ENCODE measurements around the gene PSMB1. TPM values are rescaled to one million over a fixed set of nuclear protein-coding genes. Genes with fewer than 3 reads are reported as not detected.
"Not testable (repeated sequence)": the region's sequence is repeated elsewhere in the genome, so short reads cannot be mapped to it uniquely, and the experiment has no call there.

PSMB1 gene
- total and polyA plus RNA-seq, 2 experiments from 2014 or later, result 247 to 411 TPM

- Histone ChIP-seq H3K79me2 (ENCODE audit: insufficient read depth) (no peaks in the 10 kb centered on the region), H3K4me1 (ENCODE audit: insufficient read depth) (no peaks in the 10 kb centered on the region), H3K4me2 (ENCODE audit: unreplicated experiment) (no peak overlapping the region), H3F3A (ENCODE audit: insufficient read depth) (no peaks in the 10 kb centered on the region), H3K27ac (no peak overlapping the region), H4K20me1 (ENCODE audit: insufficient read depth) (no peaks in the 10 kb centered on the region), H3K36me3 (ENCODE audit: low read depth) (no peaks in the 10 kb centered on the region), H3K9me3 (ENCODE audit: low read depth) (no peaks in the 10 kb centered on the region), H3K4me3 (no peak overlapping the region), H2AFZ (no peak overlapping the region), H3K9ac (no peak overlapping the region), H3K27me3 (replicated peaks; ENCODE audit: insufficient read depth) (no peaks in the 10 kb centered on the region), H3K9me2 (ENCODE audit: insufficient read depth) (no peaks in the 10 kb centered on the region)
- TF ChIP-seq EZH2phosphoT487 (IDR thresholded peaks at IDR 0.05; ENCODE audit: insufficient read depth, low read depth), result no peak
- TF ChIP-seq EZH2 (IDR thresholded peaks at IDR 0.05; ENCODE audit: insufficient read depth, poor library complexity, severe bottlenecking), result no peak
- no peak for DNase-seq
- in situ Hi-C loops (cut with MboI), result no loop called here
- WGBS, 2 experiments (ENCODE audit: low coverage in 1 of 2, low lambda C conversion rate in 2 of 2, missing lambda C conversion rate in 2 of 2), result 78% methylated on average over 3 of the region's 3 CpGs
Observed at GRCh38 chr6:170509723-170510018, 43.4 kb downstream of the PSMB1 start.

- H3K4me1 ChIP-seq (ENCODE audit: insufficient read depth); H3K9me2 ChIP-seq (ENCODE audit: insufficient read depth); H3K27me3 ChIP-seq (replicated peaks; ENCODE audit: insufficient read depth); DNase-seq; H3K79me2 ChIP-seq (ENCODE audit: insufficient read depth); H3K4me3 ChIP-seq; H3K9me3 ChIP-seq (ENCODE audit: low read depth); H4K20me1 ChIP-seq (ENCODE audit: insufficient read depth); H3K4me2 ChIP-seq (ENCODE audit: unreplicated experiment); H2AFZ ChIP-seq; in situ Hi-C loops (cut with MboI); H3K36me3 ChIP-seq (ENCODE audit: low read depth); H3F3A ChIP-seq (ENCODE audit: insufficient read depth); H3K27ac ChIP-seq; H3K9ac ChIP-seq: not testable (repeated sequence)
- 34 to 42% methylated on average over 4 to 5 of the region's 5 CpGs for WGBS, 2 experiments (ENCODE audit: low coverage in 1 of 2, low lambda C conversion rate in 2 of 2, missing lambda C conversion rate in 2 of 2)
Observed at GRCh38 chr6:170508892-170509722, 44.0 kb downstream of the PSMB1 start.

- H3K4me2 ChIP-seq (ENCODE audit: unreplicated experiment); H3K4me3 ChIP-seq; H3K79me2 ChIP-seq (ENCODE audit: insufficient read depth); in situ Hi-C loops (cut with MboI); H4K20me1 ChIP-seq (ENCODE audit: insufficient read depth); H3K9me3 ChIP-seq (ENCODE audit: low read depth); DNase-seq; H3K4me1 ChIP-seq (ENCODE audit: insufficient read depth); H3K9ac ChIP-seq; H3K9me2 ChIP-seq (ENCODE audit: insufficient read depth); H2AFZ ChIP-seq; H3K27ac ChIP-seq; H3K27me3 ChIP-seq (replicated peaks; ENCODE audit: insufficient read depth); H3K36me3 ChIP-seq (ENCODE audit: low read depth); H3F3A ChIP-seq (ENCODE audit: insufficient read depth): not testable (repeated sequence)
- WGBS, 2 experiments (ENCODE audit: low coverage in 1 of 2, low lambda C conversion rate in 2 of 2, missing lambda C conversion rate in 2 of 2), result 50 to 60% methylated on average over 1 of the region's 1 CpG
Observed at GRCh38 chr6:170508275-170508674, 44.8 kb downstream of the PSMB1 start.

- H3K4me2 ChIP-seq (ENCODE audit: unreplicated experiment); H3K4me3 ChIP-seq; H3K27ac ChIP-seq; H3K9ac ChIP-seq; H3K9me2 ChIP-seq (ENCODE audit: insufficient read depth); H3K79me2 ChIP-seq (ENCODE audit: insufficient read depth); H3F3A ChIP-seq (ENCODE audit: insufficient read depth); in situ Hi-C loops (cut with MboI); H3K9me3 ChIP-seq (ENCODE audit: low read depth); DNase-seq; H2AFZ ChIP-seq; H3K36me3 ChIP-seq (ENCODE audit: low read depth); H3K27me3 ChIP-seq (replicated peaks; ENCODE audit: insufficient read depth); H3K4me1 ChIP-seq (ENCODE audit: insufficient read depth); H4K20me1 ChIP-seq (ENCODE audit: insufficient read depth): not testable (repeated sequence)
- 38 to 49% methylated on average over 2 of the region's 2 CpGs for WGBS, 2 experiments (ENCODE audit: low coverage in 1 of 2, low lambda C conversion rate in 2 of 2, missing lambda C conversion rate in 2 of 2)
Observed at GRCh38 chr6:170507728-170508127, 45.4 kb downstream of the PSMB1 start.

GRCh38 chr6:170506446-170506845, 46.7 kb downstream of the PSMB1 start:
- no peak overlapping the region for H3K4me2 ChIP-seq (ENCODE audit: unreplicated experiment)
- no peaks in the 10 kb centered on the region for H3K36me3 ChIP-seq (ENCODE audit: low read depth)
- no peaks in the 10 kb centered on the region for H3K9me2 ChIP-seq (ENCODE audit: insufficient read depth)
- no peaks in the 10 kb centered on the region for H3K79me2 ChIP-seq (ENCODE audit: insufficient read depth)
- H3K9ac ChIP-seq, result no peak overlapping the region
- H4K20me1 ChIP-seq (ENCODE audit: insufficient read depth), result no peaks in the 10 kb centered on the region
- no peak for DNase-seq
- in situ Hi-C loops (cut with MboI), result no loop called here
- no peak overlapping the region for H3K27ac ChIP-seq
- H3K9me3 ChIP-seq (ENCODE audit: low read depth), result no peaks in the 10 kb centered on the region
- H3F3A ChIP-seq (ENCODE audit: insufficient read depth), result no peaks in the 10 kb centered on the region
- H3K27me3 ChIP-seq (replicated peaks; ENCODE audit: insufficient read depth), result no peaks in the 10 kb centered on the region
- no peak for TF ChIP-seq EZH2phosphoT487 (IDR thresholded peaks at IDR 0.05; ENCODE audit: insufficient read depth, low read depth)
- TF ChIP-seq EZH2 (IDR thresholded peaks at IDR 0.05; ENCODE audit: insufficient read depth, poor library complexity, severe bottlenecking), result no peak
- no peak overlapping the region for H3K4me3 ChIP-seq
- no peaks in the 10 kb centered on the region for H3K4me1 ChIP-seq (ENCODE audit: insufficient read depth)
- WGBS, 2 experiments (ENCODE audit: low coverage in 1 of 2, low lambda C conversion rate in 2 of 2, missing lambda C conversion rate in 2 of 2), result 41 to 48% methylated on average over 4 of the region's 4 CpGs
- no peak overlapping the region for H2AFZ ChIP-seq

Data from GM23248 (cell line).